HG03045 (cell line): ENCODE data around the gene SPPL2A.
"Not testable (repeated sequence)": the region's sequence is repeated elsewhere in the genome, so short reads cannot be mapped to it uniquely, and the experiment has no call there.

Source experiments
- ATAC-seq: cut with Tn5 transposase; IDR thresholded peaks from one replicate; pipeline ENCODE4 v1.9.1; 2021; ENCODE audit warnings: mild to moderate bottlenecking, moderate library complexity; ENCODE audit not compliant: unreplicated experiment

The SPPL2A gene

GRCh38 chr15:50773389-50773788 is 7.9 kb upstream of the SPPL2A start:
- ATAC-seq: no peak

DNA sequence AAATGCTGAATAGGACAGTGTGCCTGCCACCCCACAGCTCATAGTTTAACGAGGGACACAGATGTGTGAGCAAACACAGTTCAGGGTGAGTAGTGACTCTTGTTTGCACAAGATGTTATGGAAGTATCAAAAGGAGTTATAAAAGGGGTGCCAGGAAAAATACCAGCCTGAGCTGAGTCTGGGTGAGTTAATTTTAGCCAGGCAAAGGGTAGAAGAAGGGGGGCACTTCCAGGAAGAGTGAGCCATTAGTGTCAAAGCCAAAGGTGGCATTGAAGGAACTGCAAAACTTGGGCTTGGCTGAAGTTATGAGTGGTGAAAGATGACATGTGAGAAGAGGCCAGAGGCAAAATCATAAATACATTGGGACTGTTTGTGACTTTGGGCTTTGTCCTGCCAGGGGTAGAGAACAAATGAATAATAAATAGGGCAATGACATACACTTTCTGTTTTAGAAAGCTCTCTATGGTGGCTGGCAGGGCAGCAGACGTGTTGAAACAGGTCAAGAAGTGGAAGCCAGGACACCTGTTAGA is 1.9 kb upstream of the SPPL2A start:
- ATAC-seq: no peak

DNA sequence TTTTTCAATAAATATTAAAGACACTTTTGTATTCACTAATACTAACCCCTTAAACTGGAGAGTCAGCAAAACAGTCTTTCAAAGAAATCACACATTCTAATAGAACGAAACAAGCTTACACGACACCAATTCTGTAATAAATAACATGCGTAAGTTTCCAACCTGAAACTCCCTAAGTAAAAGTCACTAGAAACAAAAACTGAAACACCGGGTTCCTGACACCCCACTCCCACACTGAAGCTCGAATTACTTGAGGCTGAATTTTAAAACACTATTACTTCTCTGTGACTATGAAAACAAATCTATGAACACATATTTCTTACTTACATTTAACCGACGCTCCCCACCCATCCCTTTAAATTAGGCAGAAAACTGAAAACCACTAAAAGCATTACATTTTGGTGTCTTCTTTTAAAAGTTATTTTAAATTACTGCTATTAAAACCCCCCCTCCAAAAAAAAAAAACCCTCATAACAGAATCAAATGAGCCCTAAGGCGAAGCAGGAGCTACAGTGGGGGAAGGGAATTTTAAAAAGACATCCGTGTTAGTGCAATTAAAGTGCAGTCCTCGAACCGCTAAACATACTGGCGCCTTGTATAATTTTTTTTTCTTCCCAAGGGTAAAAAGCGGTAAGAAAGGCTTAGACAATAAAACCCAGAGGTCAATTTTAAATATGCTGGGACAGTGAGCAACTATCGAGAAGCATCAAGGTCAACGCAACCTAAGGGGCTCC is 878 bp downstream of the SPPL2A start:
- no peak for ATAC-seq

DNA sequence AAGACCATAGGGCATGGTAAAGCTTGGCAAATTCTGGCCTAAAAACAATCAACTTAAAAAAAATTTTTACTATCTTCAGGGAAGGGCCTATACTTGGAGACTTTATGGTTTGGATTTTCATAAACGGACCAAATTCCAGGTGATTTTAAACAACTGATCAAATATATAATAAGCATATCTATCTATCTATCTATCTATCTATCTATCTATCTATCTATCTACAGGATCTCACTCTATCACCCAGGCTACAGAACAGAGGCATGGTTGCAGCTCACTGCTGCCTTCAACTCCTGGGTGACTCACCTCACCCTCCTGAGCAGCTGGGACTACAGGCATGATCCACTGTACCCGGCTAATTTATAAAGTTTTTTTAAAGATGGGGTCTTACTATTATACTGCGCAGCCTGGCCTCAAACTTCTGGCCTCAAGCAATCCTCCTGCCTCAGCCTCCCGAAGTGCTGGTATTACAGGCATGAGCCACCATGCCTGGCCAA is 6.7 kb downstream of the SPPL2A start:
- no peak for ATAC-seq

DNA sequence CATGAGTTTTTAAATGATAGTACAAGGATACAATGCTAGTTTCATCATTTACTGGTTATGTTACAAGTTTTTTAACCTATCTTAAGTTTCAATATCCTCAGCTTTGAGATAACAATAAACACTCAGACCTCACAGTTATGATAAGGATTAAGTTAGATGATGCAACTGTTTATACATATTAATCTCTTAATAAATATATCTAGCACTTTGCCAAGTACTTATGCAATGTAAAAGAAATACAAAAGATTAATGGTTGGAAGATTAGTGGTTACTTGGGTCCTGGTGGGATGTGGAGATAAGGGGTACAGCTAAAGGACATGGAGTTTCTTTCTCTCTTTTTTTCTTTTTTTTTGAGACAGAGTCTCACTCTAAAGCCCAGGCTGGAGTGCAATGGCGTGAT is 12.0 kb downstream of the SPPL2A start:
- no peak for ATAC-seq

DNA sequence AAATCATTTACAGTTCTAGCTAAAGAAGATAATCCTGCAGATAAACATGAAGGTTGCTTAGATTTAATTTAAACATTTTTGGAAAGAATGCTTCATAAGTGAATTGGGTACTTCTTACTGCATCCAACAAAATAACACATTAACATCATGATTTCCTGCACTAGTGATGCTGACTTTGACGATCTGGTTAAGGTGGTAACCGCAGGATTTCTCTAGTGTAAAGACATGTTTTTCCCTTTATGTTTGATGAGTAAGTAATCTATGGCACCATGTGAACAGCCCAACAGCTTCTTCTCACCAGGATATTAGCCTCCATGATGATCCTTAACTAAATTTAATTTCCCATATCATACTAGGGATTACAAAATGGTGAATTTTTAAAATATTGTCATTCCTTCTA is 14.1 kb downstream of the SPPL2A start:
- no peak for ATAC-seq

GRCh38 chr15:50750227-50750705 is 15.2 kb downstream of the SPPL2A start:
- ATAC-seq: no peak

DNA sequence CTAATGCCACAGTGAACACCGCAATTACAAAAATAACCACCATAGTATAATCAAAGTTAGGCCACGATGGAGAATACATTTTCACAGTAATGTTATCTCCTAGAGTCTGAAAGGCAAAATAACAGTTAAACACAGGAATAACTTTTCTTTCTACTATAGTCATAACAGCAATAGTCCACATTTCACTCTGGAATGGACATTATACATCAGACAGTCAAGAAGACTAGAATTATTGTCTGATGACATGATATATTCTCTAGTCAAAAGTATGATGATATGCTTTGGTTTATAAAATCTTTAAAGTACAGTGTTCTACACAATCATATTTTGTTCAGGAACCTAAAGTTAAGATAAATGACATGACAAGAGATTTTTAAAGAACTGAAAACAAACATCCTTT is 18.0 kb downstream of the SPPL2A start:
- no peak for ATAC-seq

DNA sequence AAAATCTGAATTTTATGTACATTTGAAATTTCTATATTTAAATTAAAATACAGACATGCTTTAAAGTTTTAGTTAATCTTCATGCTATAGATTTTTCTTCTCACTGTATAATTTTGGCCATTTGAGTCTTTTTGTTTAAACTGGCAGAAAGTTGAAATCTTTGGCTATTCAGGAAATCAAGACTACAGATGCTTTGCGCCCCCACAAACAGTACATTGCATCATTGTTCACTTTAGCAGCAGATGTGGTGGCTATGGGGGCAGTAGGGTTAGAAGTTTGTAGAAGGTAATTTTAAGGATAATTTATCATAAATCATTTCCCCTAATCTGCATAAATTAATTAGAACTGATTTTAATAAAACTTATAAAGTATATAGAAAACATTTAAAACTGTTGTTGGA is 20.9 kb downstream of the SPPL2A start:
- no peak for ATAC-seq

DNA sequence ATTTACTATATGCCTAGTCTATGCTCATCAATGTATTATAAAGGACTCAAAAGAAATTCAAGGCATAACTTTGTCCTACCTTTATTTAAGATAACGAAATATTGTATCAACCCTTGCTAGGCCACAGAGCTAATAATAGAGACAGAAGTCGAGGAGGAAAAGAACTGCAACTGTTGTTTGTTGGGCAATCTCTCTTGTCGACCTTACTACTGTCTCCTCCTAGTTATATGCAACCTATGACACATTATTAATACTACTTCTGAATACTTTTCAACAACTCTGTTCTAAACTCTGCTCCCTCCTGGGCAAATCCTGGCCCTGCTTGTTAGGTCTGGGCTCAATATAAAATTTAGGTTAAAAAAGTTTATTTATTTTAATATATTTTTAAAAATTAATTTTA is 24.6 kb downstream of the SPPL2A start:
- no peak for ATAC-seq

GRCh38 chr15:50736823-50737222 is 28.7 kb downstream of the SPPL2A start:
- no peak for ATAC-seq

DNA sequence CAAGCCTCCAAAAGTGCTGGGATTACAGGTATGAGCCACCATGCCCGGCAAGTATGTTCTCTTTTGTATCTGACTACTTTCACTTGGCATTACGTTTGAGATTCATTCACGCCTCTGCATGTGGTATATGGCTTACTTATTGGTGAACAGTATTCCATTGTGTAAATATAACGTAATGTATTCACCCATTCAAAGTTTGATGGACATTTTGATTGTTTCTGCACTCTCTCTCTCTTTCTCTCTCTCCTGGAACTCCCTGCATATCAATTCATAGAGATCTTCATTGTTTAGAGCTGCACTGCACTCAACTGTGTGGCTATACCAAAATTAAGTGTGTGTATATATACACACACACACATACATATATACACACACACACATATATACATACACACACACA is 30.4 kb downstream of the SPPL2A start:
- ATAC-seq: no peak

DNA sequence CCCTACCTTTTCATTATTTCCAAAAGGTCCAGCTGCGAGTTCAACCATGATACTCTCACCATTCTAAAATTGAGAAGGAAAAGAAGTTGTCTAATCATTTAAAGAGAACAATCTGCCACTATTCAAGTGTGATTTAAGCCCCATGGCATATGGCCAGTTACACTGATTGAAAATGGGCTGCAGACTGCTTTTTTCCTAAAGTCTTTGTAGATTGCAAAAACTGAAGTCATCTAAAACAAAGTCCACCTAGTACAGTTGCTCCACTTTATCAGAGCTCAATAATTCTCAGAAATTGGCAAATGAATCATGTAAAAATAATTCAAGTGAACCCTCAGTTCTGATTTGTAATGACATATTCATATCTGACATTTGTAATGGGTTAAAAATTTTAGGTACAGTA is 39.2 kb downstream of the SPPL2A start:
- ATAC-seq: no peak

DNA sequence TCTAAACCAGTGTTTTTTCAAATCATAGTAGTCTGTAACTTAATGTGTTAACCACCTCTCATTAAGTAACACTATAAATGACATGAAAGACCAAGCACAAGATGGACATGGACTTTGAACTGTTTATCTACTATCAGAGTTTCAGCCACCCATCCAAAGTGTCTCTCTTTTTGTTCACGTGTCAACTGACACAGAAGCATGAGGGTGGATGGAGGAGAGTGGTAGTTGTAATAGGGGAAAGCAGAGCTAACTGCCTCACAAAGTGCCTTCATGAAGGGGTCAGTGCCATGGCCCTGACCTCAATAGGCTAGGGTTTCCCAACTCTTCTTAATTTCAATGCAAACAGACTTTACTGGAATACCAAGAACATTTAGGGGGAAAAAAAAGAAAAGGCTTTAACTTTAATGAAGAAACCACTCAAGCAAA is 46.8 kb downstream of the SPPL2A start:
- ATAC-seq: no peak

DNA sequence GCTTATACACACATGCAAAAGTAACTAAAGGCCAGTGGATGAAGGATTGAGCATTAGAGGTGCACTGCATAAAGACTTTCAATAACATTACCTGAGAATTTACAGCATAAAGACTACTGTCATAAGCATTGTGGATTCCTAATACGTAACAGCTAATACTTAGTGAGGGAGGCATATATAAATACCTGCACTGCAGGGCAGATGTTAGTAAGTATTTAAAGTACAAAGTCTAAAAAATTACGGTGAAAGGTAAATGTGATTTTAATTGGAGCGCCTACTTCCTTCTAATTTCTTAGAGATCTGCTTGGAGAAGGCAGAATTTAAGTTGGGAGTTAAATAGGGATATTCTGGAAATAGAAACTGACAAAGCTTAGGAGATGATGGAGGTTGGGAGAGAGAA is 53.5 kb downstream of the SPPL2A start:
- ATAC-seq: no peak

GRCh38 chr15:50710585-50710984 is 54.9 kb downstream of the SPPL2A start:
- no peak for ATAC-seq

GRCh38 chr15:50707878-50708427 is 57.6 kb downstream of the SPPL2A start:
- no peak for ATAC-seq

- no peak for ATAC-seq
These were observed 62.7 kb downstream of the SPPL2A start for GRCh38 chr15:50702762-50703334.

DNA sequence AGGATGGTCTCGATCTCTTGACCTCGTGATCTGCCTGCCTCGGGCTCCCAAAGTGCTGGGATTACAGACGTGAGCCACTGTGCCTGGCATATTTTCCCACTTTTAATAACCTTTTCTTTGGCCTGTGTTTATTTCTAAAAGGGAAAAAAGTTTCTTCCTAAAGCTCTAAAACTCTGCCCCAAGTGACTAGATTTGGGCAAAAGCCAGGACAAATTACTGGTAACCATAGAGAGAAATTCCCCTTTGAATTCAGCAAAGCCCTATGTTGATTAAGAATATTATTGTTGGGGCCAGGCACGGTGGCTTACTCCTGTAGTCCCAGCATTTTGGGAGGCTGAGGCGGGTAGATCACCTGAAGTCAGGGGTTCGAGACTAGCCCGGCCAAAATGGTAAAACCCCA is 67.4 kb downstream of the SPPL2A start:
- no peak for ATAC-seq

DNA sequence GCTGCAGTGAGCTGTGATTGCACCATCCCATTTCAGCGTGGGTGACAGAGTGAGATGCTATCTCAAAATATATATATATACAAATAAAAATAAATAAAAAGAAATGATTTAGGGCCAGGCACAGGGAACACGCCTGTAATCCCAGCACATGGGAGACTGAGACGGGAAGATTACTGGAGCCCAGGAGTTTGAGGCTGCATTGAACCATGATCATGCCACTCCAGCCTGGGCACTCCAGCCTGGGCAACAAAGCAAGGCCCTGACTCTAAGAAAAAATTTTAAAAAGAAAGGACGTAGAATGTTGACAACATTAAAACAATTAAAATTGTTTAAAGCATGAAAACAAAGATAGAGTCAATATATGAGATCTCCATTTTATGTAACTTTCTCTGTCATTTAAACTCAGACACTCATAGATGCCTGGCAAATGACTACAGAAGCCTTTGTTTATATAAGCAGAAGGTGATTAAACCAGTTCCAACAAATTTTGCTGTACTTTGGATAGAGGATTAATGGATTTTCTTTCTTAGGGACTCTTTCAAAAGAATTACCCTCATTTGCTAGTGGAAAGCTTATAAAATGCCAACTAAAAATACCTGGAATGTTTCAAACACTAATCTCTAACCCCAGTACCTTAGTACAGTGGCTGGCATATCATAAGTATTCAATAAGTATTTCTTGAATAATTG is 68.3 kb downstream of the SPPL2A start:
- ATAC-seq: no peak

DNA sequence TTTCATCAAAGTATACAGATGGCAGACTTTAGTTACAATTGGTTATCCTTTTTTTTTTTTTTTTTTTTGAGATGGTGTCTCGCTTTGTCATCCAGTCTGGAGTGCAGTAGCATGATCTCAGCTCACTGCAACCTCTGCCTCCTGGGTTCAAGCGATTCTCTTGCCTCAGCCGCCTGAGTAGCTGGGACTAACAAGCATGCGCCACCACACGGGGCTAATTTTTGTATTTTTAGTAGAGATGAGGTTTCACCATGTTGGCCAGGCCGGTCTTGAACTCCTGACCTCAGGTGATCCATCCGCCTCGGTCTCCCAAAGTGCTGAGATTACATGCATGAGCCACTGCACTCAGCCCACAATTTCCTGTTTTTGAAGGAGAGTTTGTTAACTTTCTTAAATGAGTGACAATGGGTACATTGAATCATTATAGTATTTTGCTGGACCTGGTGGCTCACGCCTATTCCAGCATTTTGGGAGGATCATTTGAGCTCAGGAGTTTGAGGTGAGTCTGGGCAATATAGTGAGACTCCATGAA is 70.8 kb downstream of the SPPL2A start:
- not testable (repeated sequence) for ATAC-seq
